Lower lobe of right lung (tissue), 2 donors: ENCODE results near the gene SRL. TPM values are rescaled to one million over a fixed set of nuclear protein-coding genes. Genes with fewer than 3 reads are reported as not detected.

Experiments used
- ATAC-seq, 2 donors: fragments of 200-7000 bp; cut with Tn5 transposase; one replicate each; pipeline ENCODE4 v1.9.1; 2020 to 2022; ENCODE audit warnings: mild to moderate bottlenecking in 2 of 2, moderate library complexity in 2 of 2
- DNase-seq: peaks from one replicate; pipeline ENCODE4 v3.0.0-alpha.2; 2020
- H3K27ac ChIP-seq: fragments of 200-600 bp; one replicate; pipeline ENCODE4 v1.8.0; 2022
- H3K27me3 ChIP-seq: fragments of 200-600 bp; one replicate; pipeline ENCODE4 v1.8.0; 2022; ENCODE audit warnings: low read depth
- H3K36me3 ChIP-seq: fragments of 200-600 bp; one replicate; pipeline ENCODE4 v1.8.0; 2022; ENCODE audit warnings: mild to moderate bottlenecking
- H3K4me1 ChIP-seq: fragments of 200-600 bp; one replicate; pipeline ENCODE4 v1.8.0; 2022
- H3K4me3 ChIP-seq: fragments of 200-600 bp; one replicate; pipeline ENCODE4 v1.8.0; 2022; ENCODE audit warnings: mild to moderate bottlenecking
- H3K9me3 ChIP-seq: fragments of 200-600 bp; one replicate; pipeline ENCODE4 v1.8.0; 2022
- CTCF ChIP-seq: fragments of 200-600 bp; IDR thresholded peaks from one replicate; pipeline ENCODE4 v1.8.0; 2022; ENCODE audit warnings: antibody characterized with exemption, mild to moderate bottlenecking
- intact Hi-C: fragments of 100-400 bp; cut with DNase I; formaldehyde crosslinking; loops from one replicate; pipeline ENCODE4 v1.11.0; 2022
- total RNA-seq: library from RNA; stranded (reverse); fragmentation: NEBNext Ultra II Directional; extraction: Animal tissue kit (Norgen Biotek cat#: 25700); gene quantifications from one replicate; pipeline ENCODE4 v1.2.1, GENCODE V29; 2021
- donor health status: DM: no; HTN: yes; CAD: no; lungs with severe emphysema.

SRL gene
- total RNA-seq, 1 donor from 2014 or later: 1.4 TPM

GRCh38 chr16:4204521-4204920 is 37.4 kb downstream of the SRL start:
- no peaks in the 10 kb centered on the region for H3K27me3 ChIP-seq
- ATAC-seq (no peak), DNase-seq (no peak)
- H3K27ac ChIP-seq: no peak overlapping the region
- intact Hi-C loops: no loop called here
- H3K36me3 ChIP-seq: no peaks in the 10 kb centered on the region
- H3K4me1 ChIP-seq: peaks cover 7% of the 10 kb centered on the region
- no peak for TF ChIP-seq CTCF
- no peaks in the 10 kb centered on the region for H3K9me3 ChIP-seq
- H3K4me3 ChIP-seq: no peak overlapping the region

GRCh38 chr16:4203748-4204147 is 38.1 kb downstream of the SRL start:
- intact Hi-C loops: no loop called here
- no peaks in the 10 kb centered on the region for H3K36me3 ChIP-seq
- peaks cover 7% of the 10 kb centered on the region for H3K4me1 ChIP-seq
- no peak overlapping the region for H3K4me3 ChIP-seq
- no peak for DNase-seq
- H3K27ac ChIP-seq: no peak overlapping the region
- no peak for TF ChIP-seq CTCF
- H3K9me3 ChIP-seq: no peaks in the 10 kb centered on the region
- H3K27me3 ChIP-seq: no peaks in the 10 kb centered on the region
- ATAC-seq: no peak

GRCh38 chr16:4202615-4203345 is 39.1 kb downstream of the SRL start:
- Histone ChIP-seq H3K36me3 (no peaks in the 10 kb centered on the region), H3K4me1 (peaks cover 7% of the 10 kb centered on the region), H3K27ac (no peak overlapping the region), H3K9me3 (no peaks in the 10 kb centered on the region), H3K27me3 (no peaks in the 10 kb centered on the region), H3K4me3 (no peak overlapping the region)
- intact Hi-C loops: no loop called here
- DNase-seq: no peak
- no peak for TF ChIP-seq CTCF
- ATAC-seq: no peak

GRCh38 chr16:4200781-4201137 is 41.1 kb downstream of the SRL start:
- Histone ChIP-seq H3K27me3 (no peaks in the 10 kb centered on the region), H3K4me1 (peaks cover 7% of the 10 kb centered on the region), H3K9me3 (no peaks in the 10 kb centered on the region), H3K36me3 (no peaks in the 10 kb centered on the region), H3K27ac (no peak overlapping the region), H3K4me3 (no peak overlapping the region)
- peak in 1 of 2 donors; percentile 41 for ATAC-seq
- TF ChIP-seq CTCF: no peak
- intact Hi-C loops: no loop called here
- no peak for DNase-seq

GRCh38 chr16:4200000-4200780 is 41.7 kb downstream of the SRL start:
- peak; percentile 81 for TF ChIP-seq CTCF
- Histone ChIP-seq H3K9me3 (no peaks in the 10 kb centered on the region), H3K27me3 (no peaks in the 10 kb centered on the region), H3K27ac (no peak overlapping the region), H3K36me3 (no peaks in the 10 kb centered on the region), H3K4me1 (peaks cover 7% of the 10 kb centered on the region), H3K4me3 (no peak overlapping the region)
- peak; percentile 94 to 96 for ATAC-seq
- intact Hi-C loops: no loop called here
- peak; percentile 75 for DNase-seq
